Neuronal stem cell (in vitro differentiated cells): ENCODE results near the gene MYO9B.
A peak's percentile ranks its signal among the peaks of the same experiment; 100 is the strongest.

Source experiments
- DNase-seq: peaks from one replicate; pipeline ENCODE4 v3.0.0-alpha.2; 2013; ENCODE audit warnings: low spot score
- H2AFZ ChIP-seq: one replicate; pipeline ENCODE4 v1.6.1; 2013; ENCODE audit warnings: mild to moderate bottlenecking, low read length, inconsistent platforms
- H2AK5ac ChIP-seq: 2 replicates; pipeline ENCODE4 v1.6.1; 2013; ENCODE audit warnings: low read depth, mild to moderate bottlenecking, inconsistent platforms, low read length, moderate library complexity, mixed read lengths
- H2BK120ac ChIP-seq: 2 replicates; pipeline ENCODE4 v1.6.1; 2013; ENCODE audit warnings: low read depth, mild to moderate bottlenecking, inconsistent platforms, low read length, moderate library complexity, mixed read lengths
- H2BK12ac ChIP-seq: one replicate; pipeline ENCODE4 v1.6.1; 2013; ENCODE audit warnings: low read length, inconsistent platforms
- H2BK15ac ChIP-seq: 2 replicates; pipeline ENCODE4 v1.6.1; 2013; ENCODE audit warnings: mild to moderate bottlenecking, low read length, inconsistent platforms, mixed read lengths
- H2BK5ac ChIP-seq: one replicate; pipeline ENCODE4 v1.6.1; 2013; ENCODE audit warnings: inconsistent platforms, mild to moderate bottlenecking, low read length, moderate library complexity
- H3K14ac ChIP-seq: one replicate; pipeline ENCODE4 v1.6.1; 2013; ENCODE audit warnings: low read length, inconsistent platforms
- H3K18ac ChIP-seq: 2 replicates; pipeline ENCODE4 v1.6.1; 2013; ENCODE audit warnings: low read length, inconsistent platforms
- H3K23ac ChIP-seq: 2 replicates; pipeline ENCODE4 v1.6.1; 2013; ENCODE audit warnings: low read depth, mild to moderate bottlenecking, mixed read lengths, low read length, inconsistent platforms; ENCODE audit not compliant: poor library complexity
- H3K27ac ChIP-seq: replicated peaks from 3 replicates; pipeline ENCODE4 v1.5.1; 2013; ENCODE audit warnings: low read length, inconsistent platforms
- H3K27me3 ChIP-seq, 3 experiments: 2 replicates each; pipeline ENCODE4 v1.6.1; 2013; ENCODE audit warnings: low read length in 3 of 3, mild to moderate bottlenecking in 2 of 3, inconsistent platforms in 1 of 3, low read depth in 1 of 3, mixed read lengths in 1 of 3, moderate library complexity in 1 of 3; ENCODE audit not compliant: control insufficient read depth in 3 of 3, insufficient read depth in 3 of 3
- H3K36me3 ChIP-seq, 2 donors: replicated peaks in 1 of 2; 2 replicates each; pipeline ENCODE4 v1.6.1; 2013; ENCODE audit warnings: low read length in 2 of 2; ENCODE audit not compliant: control insufficient read depth in 2 of 2, insufficient read depth in 2 of 2
- H3K4ac ChIP-seq: 2 replicates; pipeline ENCODE4 v1.6.1; 2013; ENCODE audit warnings: inconsistent platforms, mild to moderate bottlenecking, low read length, moderate library complexity
- H3K4me1 ChIP-seq, 2 donors: 1 replicate in 1 of 2; 2 replicates in 1 of 2; pipeline ENCODE4 v1.6.1; 2013; ENCODE audit warnings: low read length in 2 of 2, low read depth in 1 of 2; ENCODE audit not compliant: control insufficient read depth in 2 of 2, insufficient read depth in 1 of 2
- H3K4me2 ChIP-seq: one replicate; pipeline ENCODE4 v1.6.1; 2013; ENCODE audit warnings: mild to moderate bottlenecking, low read length, inconsistent platforms; ENCODE audit not compliant: insufficient read depth, poor library complexity, severe bottlenecking
- H3K4me3 ChIP-seq, 2 donors: 2 replicates each; pipeline ENCODE4 v1.5.1; 2013; ENCODE audit warnings: low read length in 2 of 2, mild to moderate bottlenecking in 2 of 2, inconsistent platforms in 1 of 2, moderate library complexity in 1 of 2
- H3K79me1 ChIP-seq: one replicate; pipeline ENCODE4 v1.6.1; 2013; ENCODE audit warnings: low read depth, mild to moderate bottlenecking, inconsistent platforms, low read length, moderate library complexity
- H3K9ac ChIP-seq: one replicate; pipeline ENCODE4 v1.6.1; 2013; ENCODE audit warnings: mild to moderate bottlenecking, low read depth, low read length, inconsistent platforms; ENCODE audit not compliant: poor library complexity
- H3K9me3 ChIP-seq, 2 donors: replicated peaks in 1 of 2; 2 replicates each; pipeline versions ENCODE3 to v1.6.1; 2013; ENCODE audit warnings: low read length in 2 of 2, mild to moderate bottlenecking in 2 of 2, inconsistent platforms in 1 of 2, low read depth in 1 of 2, mixed read lengths in 1 of 2, moderate library complexity in 1 of 2; ENCODE audit not compliant: control insufficient read depth in 2 of 2, insufficient read depth in 1 of 2
- H4K8ac ChIP-seq: one replicate; pipeline ENCODE4 v1.6.1; 2013; ENCODE audit warnings: low read depth, mild to moderate bottlenecking, inconsistent platforms, low read length, moderate library complexity
- H4K91ac ChIP-seq: one replicate; pipeline ENCODE4 v1.6.1; 2013; ENCODE audit warnings: low read length, low read depth, mild to moderate bottlenecking, inconsistent platforms; ENCODE audit not compliant: poor library complexity
- WGBS, 2 donors: extraction: QIAGEN DNeasy Blood & Tissue Kit; methylation state at CpG; one replicate each; pipeline ENCODE4 v1.1.7; 2013; ENCODE audit warnings: missing lambda C conversion rate in 2 of 2, mixed read lengths in 1 of 2; ENCODE audit not compliant: insufficient read length in 2 of 2, insufficient replicate concordance in 1 of 2; ENCODE audit errors: extremely low coverage in 2 of 2; 5-methylcytosine and 5-hydroxymethylcytosine counted together

MYO9B gene

DNA sequence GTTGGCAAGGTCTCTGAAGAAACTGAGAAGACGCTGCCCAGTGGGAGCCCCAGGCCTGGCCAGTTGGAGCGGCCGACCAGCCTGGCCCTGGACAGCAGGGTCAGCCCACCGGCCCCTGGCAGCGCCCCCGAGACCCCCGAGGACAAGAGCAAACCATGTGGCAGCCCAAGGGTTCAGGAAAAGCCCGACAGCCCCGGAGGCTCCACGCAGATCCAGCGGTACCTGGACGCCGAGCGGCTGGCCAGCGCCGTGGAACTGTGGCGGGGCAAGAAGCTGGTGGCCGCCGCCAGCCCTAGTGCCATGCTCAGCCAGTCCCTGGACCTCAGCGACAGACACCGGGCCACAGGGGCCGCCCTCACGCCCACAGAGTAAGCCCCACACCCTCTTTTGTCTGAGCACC is 119.5 kb downstream of the MYO9B start:
- DNase-seq: no peak
- no peaks in the 10 kb centered on the region for H3K4me1 ChIP-seq
- peak overlapping the region; percentile 8 for H3K14ac ChIP-seq
- H2BK12ac ChIP-seq: no peak overlapping the region
- no peak overlapping the region for H3K27ac ChIP-seq
- H2BK5ac ChIP-seq: no peak overlapping the region
- H3K79me1 ChIP-seq: peaks cover 1% of the 10 kb centered on the region
- peaks cover 40 to 91% of the 10 kb centered on the region in 2 donors for H3K36me3 ChIP-seq
- no peaks in the 10 kb centered on the region for H3K27me3 ChIP-seq
- H3K18ac ChIP-seq: no peak overlapping the region
- H2AK5ac ChIP-seq: no peak overlapping the region
- no peaks in the 10 kb centered on the region for H3K9me3 ChIP-seq
- H2AFZ ChIP-seq: no peak overlapping the region
- no peak overlapping the region for H3K23ac ChIP-seq
- H2BK120ac ChIP-seq: no peak overlapping the region
- no peak overlapping the region for H3K4ac ChIP-seq
- H4K8ac ChIP-seq: no peak overlapping the region
- no peak overlapping the region for H3K9ac ChIP-seq
- no peak overlapping the region for H4K91ac ChIP-seq
- no peak overlapping the region for H3K4me2 ChIP-seq
- WGBS, 2 donors: no CpG with 5 or more reads among the region's 23 CpGs
- no peak overlapping the region for H2BK15ac ChIP-seq
- H3K4me3 ChIP-seq: no peak overlapping the region

DNA sequence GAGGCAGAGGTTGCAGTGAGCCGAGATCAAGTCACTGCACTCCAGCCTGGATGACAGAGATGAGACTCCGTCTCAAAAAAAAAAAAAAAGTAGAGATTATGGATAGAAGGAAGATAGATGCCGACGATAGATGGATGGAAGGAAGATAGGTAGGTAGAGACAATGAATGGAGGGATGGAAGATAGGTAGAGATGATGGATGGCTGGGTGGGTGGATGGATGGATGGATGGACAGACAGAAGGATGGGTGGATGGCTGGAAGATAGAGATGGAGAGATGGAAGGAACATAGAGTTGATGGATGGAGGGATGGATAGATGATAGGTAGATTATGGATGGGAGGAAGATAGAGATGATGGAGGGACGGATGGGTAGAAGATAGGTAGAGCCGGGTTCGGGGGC is 121.0 kb downstream of the MYO9B start:
- Histone ChIP-seq H4K91ac (no peak overlapping the region), H3K27me3 (no peaks in the 10 kb centered on the region), H3K4me2 (no peak overlapping the region), H2BK120ac (no peak overlapping the region), H3K18ac (no peak overlapping the region), H3K9me3 (no peaks in the 10 kb centered on the region), H4K8ac (no peak overlapping the region), H3K14ac (no peak overlapping the region), H3K4me3 (no peak overlapping the region), H2BK15ac (no peak overlapping the region), H2AFZ (no peak overlapping the region), H3K36me3 (peaks cover 40 to 91% of the 10 kb centered on the region in 2 donors), H2BK12ac (no peak overlapping the region), H3K4ac (no peak overlapping the region), H3K23ac (no peak overlapping the region), H3K4me1 (no peaks in the 10 kb centered on the region), H2BK5ac (no peak overlapping the region), H3K79me1 (peaks cover 1% of the 10 kb centered on the region), H3K27ac (no peak overlapping the region), H3K9ac (no peak overlapping the region), H2AK5ac (no peak overlapping the region)
- no peak for DNase-seq
- 100% methylated on average over 3 of the region's 7 CpGs; no CpG with 5 or more reads in 1 of the 2 donors for WGBS, 2 donors

DNA sequence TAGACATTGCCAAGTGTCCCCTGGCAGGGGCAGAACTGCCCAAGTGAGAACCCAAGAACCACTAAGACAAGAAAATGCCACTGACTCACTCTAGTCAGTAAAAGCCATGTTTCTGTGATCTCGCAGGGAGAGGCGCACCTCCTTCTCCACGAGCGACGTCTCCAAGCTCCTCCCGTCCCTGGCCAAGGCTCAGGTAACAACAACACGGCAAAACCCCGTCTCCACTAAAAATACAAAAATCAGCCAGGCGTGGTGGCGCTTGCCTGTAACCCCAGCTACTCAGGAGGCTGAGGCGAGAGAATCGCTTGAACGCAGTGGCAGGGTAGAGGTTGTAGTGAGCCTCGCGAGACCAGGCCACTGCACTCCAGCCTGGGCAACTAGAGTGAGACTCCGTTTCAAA is 122.1 kb downstream of the MYO9B start:
- Histone ChIP-seq H3K4me2 (no peak overlapping the region), H3K27ac (no peak overlapping the region), H3K18ac (no peak overlapping the region), H2BK120ac (no peak overlapping the region), H4K8ac (no peak overlapping the region), H2BK15ac (no peak overlapping the region), H2BK5ac (no peak overlapping the region), H3K23ac (no peak overlapping the region), H3K9ac (no peak overlapping the region), H4K91ac (no peak overlapping the region), H3K9me3 (peaks cover 0 to 4% of the 10 kb centered on the region in 2 donors), H3K36me3 (peaks cover 47 to 95% of the 10 kb centered on the region in 2 donors), H3K14ac (no peak overlapping the region), H3K79me1 (peaks cover 3% of the 10 kb centered on the region), H2AFZ (no peak overlapping the region), H2AK5ac (no peak overlapping the region), H2BK12ac (no peak overlapping the region), H3K4me3 (no peak overlapping the region), H3K4me1 (no peaks in the 10 kb centered on the region), H3K27me3 (no peaks in the 10 kb centered on the region), H3K4ac (no peak overlapping the region)
- no peak for DNase-seq
- no CpG with 5 or more reads among the region's 16 CpGs for WGBS, 2 donors

DNA sequence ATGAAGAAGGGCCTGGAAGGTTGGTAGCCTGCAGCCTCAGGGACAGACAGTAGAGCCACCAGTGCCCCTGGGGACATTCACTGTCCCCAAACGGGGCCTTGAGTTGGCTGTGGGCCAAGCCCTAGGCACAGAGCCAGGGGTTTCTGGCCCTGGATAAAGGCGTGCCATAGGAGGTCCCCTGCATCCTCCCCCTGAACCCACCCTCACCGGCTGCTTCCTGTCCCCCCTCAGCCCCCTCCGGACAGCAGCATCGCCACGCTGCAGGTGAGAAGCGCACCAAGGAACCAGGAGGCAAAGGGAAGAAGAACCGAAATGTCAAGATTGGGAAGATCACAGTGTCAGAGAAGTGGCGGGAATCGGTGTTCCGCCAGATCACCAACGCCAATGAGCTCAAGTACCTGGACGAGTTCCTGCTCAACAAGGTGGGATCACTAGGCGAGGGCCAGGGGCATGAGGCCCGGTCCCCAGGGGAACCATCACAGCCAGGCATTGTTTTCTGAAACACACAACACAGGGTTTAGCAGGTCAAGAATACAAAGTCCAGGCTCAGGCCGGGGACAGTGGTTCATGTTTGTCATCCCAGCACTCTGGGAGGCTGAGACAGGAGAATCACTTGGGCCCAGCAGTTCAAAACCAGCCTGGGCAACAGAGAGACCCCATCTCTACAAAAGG is 125.0 kb downstream of the MYO9B start:
- Histone ChIP-seq H2BK12ac (no peak overlapping the region), H3K4ac (no peak overlapping the region), H3K79me1 (peaks cover 6% of the 10 kb centered on the region), H3K27me3 (no peaks in the 10 kb centered on the region), H2AK5ac (no peak overlapping the region), H3K27ac (no peak overlapping the region), H3K4me1 (no peaks in the 10 kb centered on the region), H4K91ac (no peak overlapping the region), H3K18ac (no peak overlapping the region), H3K9me3 (peaks cover 0 to 4% of the 10 kb centered on the region in 2 donors), H3K4me2 (no peak overlapping the region), H2AFZ (no peak overlapping the region), H3K23ac (no peak overlapping the region), H3K4me3 (no peak overlapping the region), H2BK15ac (no peak overlapping the region), H3K36me3 (peaks cover 31 to 90% of the 10 kb centered on the region in 2 donors), H4K8ac (no peak overlapping the region), H3K9ac (no peak overlapping the region), H2BK5ac (no peak overlapping the region), H3K14ac (no peak overlapping the region), H2BK120ac (no peak overlapping the region)
- no peak for DNase-seq
- WGBS, 2 donors: no CpG with 5 or more reads among the region's 16 CpGs
